HG02973 (cell line): ENCODE results near the gene RASA4B.
"Not testable (repeated sequence)": the region's sequence is repeated elsewhere in the genome, so short reads cannot be mapped to it uniquely, and the experiment has no call there.

Experiments used
- ATAC-seq: cut with Tn5 transposase; IDR thresholded peaks from one replicate; pipeline ENCODE4 v1.9.1; 2021; ENCODE audit warnings: moderate library complexity; ENCODE audit not compliant: unreplicated experiment

Gene RASA4B

DNA sequence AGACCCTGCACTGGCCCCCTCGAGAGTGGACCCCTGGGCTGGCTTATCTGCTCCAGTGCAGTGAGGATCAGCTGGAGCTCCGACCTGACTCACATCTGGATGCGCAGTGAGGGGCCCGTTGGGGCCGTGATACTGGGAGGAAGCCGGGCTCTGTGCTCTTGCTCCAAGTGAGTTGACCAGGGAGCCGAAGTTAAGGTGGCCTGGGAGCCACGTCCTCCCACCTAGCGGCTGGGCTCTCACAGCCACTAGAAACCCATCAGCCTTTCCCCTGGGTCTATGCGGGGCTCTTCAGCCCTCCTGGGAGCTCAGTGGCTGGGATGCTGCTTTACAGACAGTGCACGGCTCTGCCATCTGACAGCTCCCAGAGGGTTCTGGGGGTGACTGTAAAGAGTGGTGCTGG is 62.0 kb downstream of the RASA4B start:
- no peak for ATAC-seq

GRCh38 chr7:102454932-102455331 is 62.6 kb downstream of the RASA4B start:
- not testable (repeated sequence) for ATAC-seq

GRCh38 chr7:102454468-102454867 is 63.1 kb downstream of the RASA4B start:
- no peak for ATAC-seq

- no peak for ATAC-seq
These were observed 64.3 kb downstream of the RASA4B start for GRCh38 chr7:102453319-102453718.

DNA sequence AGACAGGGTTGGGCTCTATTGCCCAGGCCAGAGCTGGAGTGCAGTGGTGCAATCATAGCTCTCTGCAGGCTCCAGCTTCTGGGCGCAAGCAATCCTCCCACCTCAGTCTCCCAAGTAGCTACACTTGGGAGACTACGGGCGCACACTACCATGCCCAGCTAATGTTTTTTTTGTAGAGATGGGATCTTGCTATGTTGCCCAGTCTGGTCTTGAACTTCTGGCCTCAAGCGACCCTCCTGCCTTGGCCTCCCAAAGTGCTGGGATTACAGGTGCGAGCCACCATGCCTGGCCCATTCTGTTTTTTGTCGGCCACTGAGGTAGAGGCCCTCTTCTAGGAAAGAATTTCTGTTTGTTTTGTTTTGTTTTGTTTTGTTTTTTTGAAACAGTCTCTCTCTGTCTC is 65.1 kb downstream of the RASA4B start:
- no peak for ATAC-seq

GRCh38 chr7:102451371-102452054 is 66.1 kb downstream of the RASA4B start:
- ATAC-seq = no peak

GRCh38 chr7:102450242-102450641 is 67.3 kb downstream of the RASA4B start:
- no peak for ATAC-seq

DNA sequence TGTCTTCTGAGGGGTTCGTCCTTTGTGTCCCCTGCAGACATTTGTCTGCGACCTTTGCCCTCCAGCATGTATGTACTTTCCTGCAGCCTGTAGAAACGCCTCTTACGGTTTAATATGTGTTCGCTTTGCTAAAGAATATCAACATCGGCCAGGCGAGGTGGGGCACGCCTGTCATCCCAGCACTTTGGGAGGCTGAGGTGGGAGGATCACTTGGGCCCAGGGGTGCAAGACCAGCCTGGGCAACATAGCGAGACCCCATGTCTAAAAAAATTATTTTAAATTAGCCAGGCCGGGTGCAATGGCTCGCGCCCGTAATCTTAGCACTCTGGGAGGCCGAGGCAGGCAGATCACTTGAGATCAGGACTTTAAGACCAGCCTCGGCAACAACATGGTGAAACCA is 68.4 kb downstream of the RASA4B start:
- no peak for ATAC-seq

GRCh38 chr7:102447311-102447710 is 70.3 kb downstream of the RASA4B start:
- ATAC-seq = no peak

DNA sequence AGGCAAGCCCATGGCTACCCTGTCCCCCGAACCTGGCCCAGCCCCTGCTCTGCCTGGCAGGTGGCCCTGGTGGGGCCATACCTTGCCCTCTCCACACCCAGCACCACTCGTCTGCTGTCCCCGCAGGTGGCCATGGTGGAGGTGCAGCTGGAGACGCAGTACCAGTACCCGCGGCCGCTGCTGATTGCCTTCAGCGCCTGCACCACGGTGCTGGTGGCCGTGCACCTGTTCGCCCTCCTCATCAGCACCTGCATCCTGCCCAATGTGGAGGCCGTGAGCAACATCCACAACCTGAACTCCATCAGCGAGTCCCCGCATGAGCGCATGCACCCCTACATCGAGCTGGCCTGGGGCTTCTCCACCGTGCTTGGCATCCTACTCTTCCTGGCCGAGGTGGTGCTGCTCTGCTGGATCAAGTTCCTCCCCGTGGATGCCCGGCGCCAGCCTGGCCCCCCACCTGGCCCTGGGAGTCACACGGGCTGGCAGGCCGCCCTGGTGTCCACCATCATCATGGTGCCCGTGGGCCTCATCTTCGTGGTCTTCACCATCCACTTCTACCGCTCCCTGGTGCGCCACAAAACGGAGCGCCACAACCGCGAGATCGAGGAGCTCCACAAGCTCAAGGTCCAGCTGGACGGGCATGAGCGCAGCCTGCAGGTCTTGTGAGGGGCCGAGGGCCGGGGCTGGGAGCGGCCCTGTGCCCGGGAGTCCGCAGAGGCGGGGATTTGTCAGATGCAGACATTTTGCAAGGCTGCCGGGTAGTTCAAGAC is 71.0 kb downstream of the RASA4B start:
- no peak for ATAC-seq

DNA sequence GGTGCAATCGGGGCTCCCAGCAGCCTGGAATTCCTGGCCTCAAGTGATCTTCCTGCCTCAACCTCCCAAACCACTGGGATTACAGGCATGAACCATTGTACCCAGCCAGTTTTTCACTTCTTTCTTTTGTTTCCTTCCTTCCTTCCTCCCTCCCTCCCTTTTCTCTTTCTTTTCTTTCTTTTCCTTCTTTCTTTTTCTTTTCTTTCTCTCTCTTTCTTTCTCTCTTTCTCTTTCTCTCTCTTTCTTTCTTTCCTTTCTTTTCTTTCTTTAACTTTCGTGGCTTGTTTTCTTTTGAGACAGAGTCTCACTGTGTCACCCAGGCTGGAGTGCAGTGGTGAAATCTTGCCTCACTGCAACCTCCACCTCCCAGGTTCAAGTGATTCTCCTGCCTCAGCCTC is 71.9 kb downstream of the RASA4B start:
- ATAC-seq = no peak

DNA sequence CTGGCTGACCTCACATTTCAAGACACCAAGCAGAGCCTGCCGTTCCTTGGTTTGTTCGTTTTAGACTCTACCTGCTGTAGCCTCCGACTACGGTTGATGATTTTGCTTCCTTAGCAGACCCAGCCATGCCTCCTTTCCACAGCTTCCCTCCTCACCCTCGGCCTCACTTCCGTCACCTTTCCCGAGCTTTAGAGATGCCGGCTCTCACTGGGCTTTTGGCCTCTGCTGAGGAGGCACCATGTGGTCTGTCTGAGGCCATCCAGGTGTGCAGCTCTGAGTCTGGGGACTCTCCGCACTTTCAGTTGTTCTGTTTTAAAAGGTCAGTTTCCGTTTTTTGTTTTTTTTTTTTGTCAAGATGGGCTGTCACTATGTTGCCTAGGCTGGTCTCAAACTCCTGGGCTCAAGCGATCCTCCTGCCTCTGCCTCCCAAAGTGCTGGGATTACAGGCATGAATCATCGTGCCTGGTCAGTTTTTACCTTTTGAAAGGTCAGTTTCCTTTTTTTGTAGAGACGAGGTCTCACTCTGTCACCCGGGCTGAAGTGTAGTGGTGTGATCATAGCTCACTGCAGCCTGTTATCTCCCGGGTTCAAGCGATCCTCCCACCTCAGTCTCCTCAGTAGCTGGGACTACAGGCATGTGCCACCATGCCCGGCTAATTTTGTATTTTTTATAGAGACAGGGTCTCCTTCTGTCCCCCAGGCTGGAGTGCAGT is 72.5 kb downstream of the RASA4B start:
- ATAC-seq = peak; percentile 49

DNA sequence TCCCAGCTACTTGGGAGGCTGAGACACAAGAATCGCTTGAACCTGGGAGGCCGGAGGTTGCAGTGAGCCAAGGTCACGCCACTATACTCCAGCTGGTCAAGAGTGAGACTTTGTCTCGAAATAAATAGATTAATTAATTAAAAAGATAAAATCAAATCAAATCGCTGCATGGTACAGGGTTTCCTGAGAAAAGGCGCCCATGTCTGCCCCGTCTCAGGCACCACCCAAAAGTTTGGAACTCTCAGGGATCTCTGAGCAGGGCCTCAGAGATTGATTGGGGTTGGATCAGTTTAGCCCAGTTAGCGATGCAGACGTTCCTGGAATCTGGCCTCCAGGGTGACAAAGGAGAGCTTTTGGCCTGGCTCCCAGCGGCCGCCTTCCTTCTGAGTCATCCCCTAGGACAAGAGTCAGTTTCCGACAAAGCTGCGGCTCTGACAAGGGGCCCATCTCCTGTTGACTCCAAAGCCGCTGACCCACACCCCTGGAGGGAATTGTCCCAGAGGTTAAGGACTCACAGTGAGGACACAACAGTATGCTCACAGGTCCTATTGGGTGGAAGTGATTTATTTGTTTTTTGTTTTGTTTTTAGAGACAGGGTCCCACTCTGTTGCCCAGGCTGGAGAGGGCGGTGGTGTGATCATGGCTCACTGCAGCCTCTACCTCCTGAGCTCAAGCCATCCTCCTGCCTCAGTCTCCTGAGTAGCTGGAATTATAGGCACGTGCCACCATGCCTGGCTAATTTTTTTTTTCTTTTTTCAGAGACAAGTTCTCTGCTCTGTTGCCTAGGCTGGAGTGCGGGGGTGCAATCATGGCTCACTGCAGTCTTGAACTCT is 77.4 kb downstream of the RASA4B start:
- no peak for ATAC-seq

- no peak for ATAC-seq
These were observed 81.5 kb downstream of the RASA4B start for GRCh38 chr7:102436118-102436517.

DNA sequence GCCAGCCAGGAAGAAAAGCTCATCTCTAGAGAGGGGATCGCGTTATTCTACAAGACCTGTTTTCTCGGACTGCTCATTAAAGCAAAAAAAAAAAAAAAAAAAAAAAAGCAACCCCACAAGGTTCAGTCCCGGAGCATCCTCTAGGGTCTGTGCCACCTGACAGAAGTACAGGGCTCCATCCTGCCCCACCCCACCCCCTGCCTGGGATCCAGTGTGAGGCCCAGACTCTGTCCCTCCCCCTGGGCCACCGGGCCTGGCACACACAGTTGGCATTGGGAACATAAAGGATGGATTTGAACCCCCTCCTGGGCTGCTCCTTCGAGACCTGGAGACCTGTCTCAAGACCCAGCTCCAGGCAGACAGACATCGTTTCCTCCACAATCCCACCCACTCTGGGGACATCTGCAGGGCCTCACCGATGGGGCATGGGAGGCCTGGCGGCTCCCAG is 83.5 kb downstream of the RASA4B start:
- peak; percentile 6 for ATAC-seq

- peak; percentile 50 for ATAC-seq
These were observed 84.1 kb downstream of the RASA4B start, which contains the start of gene ORAI2 for GRCh38 chr7:102433219-102434038. Gene ORAI2 (plus strand): TSS chr7:102433575. CDS start chr7:102438957, 5,382 bp downstream.
